Measurements from ENCODE around the gene GRIP1.

The GRIP1 gene

DNA sequence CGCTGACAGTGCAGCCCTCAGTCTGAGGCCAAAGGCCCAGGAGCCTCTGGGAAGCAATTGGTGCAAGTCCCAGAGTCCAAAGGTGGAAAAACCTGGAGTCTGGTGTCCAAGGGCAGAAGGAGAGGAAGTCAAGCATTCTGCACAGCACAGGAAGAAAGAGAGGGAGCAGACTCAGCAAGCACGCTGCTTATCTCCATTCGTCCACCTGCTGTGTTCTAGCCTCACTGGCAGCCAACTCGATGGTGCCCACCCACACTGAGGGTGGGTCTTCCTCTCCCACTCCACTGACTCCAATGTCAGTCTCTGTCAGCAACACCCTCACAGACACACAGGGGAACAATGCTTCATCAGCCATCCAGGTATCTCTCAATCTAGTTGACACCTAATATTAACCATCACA lies 337.8 kb downstream of the GRIP1 start:
- TF ChIP-seq, protein P1, sequence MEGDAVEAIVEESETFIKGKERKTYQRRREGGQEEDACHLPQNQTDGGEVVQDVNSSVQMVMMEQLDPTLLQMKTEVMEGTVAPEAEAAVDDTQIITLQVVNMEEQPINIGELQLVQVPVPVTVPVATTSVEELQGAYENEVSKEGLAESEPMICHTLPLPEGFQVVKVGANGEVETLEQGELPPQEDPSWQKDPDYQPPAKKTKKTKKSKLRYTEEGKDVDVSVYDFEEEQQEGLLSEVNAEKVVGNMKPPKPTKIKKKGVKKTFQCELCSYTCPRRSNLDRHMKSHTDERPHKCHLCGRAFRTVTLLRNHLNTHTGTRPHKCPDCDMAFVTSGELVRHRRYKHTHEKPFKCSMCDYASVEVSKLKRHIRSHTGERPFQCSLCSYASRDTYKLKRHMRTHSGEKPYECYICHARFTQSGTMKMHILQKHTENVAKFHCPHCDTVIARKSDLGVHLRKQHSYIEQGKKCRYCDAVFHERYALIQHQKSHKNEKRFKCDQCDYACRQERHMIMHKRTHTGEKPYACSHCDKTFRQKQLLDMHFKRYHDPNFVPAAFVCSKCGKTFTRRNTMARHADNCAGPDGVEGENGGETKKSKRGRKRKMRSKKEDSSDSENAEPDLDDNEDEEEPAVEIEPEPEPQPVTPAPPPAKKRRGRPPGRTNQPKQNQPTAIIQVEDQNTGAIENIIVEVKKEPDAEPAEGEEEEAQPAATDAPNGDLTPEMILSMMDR (IDR thresholded peaks at IDR 0.05; ENCODE audit: insufficient read depth, low read depth, low read length, missing control alignments) = no peak
- no peak overlapping the region for H3K4me3 ChIP-seq (ENCODE audit: low read depth, low read length)
- no peak for DNase-seq (ENCODE audit: low read depth)

DNA sequence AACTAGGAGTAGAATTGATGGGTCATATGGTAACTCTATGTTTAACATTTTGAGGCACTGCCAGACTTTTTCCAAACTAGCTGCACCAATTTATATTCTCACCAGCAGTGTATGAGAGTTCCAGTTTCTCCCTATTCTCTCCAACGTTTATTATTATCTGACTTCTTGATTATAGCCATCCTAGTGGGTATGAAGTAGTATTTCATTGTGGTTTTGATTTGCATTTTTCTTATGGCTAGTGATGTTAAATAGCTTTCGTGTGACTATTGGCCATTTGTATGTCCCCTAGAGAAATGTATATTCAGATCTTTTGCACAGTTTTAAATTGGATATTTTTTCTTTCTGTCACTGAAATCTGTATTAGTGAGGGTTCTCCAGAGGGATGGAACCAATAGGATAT lies 338.7 kb downstream of the GRIP1 start:
- no peak for DNase-seq (ENCODE audit: low read depth)
- TF ChIP-seq, protein P1 (IDR thresholded peaks at IDR 0.05; ENCODE audit: insufficient read depth, low read depth, low read length, missing control alignments) = no peak
- no peak overlapping the region for H3K4me3 ChIP-seq (ENCODE audit: low read depth, low read length)

DNA sequence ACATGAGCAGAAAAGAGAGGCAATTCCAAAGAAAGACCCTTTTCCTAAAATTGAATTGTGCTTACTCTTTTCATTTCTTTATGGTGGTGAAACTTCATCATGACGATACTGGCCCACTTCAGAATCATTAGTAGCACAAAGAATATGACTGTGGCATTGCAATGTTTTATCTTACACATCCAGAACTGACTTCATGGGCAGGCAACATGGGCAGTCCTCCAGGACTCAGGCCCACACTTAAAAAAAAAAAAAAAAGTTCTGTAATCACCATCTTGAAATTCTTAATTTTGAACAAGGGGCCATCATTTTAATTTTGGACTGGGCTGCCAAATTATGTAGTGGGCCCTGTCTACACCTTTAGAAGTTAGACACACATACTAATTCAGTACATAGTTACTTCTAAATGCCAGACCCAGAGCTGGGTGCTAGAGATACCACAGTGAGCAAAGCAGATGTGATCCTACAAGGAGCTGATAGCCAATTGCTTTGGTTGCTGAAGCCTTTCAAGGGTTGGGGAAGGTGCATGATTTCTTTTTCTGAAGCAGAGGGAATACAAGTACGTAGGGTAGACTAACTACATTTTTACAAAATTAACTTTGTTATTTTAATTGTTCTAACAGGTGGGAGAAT lies 341.4 kb downstream of the GRIP1 start:
- DNase-seq (ENCODE audit: low read depth) = no peak
- TF ChIP-seq, protein P1 (IDR thresholded peaks at IDR 0.05; ENCODE audit: insufficient read depth, low read depth, low read length, missing control alignments) = no peak
- H3K4me3 ChIP-seq (ENCODE audit: low read depth, low read length) = no peak overlapping the region

DNA sequence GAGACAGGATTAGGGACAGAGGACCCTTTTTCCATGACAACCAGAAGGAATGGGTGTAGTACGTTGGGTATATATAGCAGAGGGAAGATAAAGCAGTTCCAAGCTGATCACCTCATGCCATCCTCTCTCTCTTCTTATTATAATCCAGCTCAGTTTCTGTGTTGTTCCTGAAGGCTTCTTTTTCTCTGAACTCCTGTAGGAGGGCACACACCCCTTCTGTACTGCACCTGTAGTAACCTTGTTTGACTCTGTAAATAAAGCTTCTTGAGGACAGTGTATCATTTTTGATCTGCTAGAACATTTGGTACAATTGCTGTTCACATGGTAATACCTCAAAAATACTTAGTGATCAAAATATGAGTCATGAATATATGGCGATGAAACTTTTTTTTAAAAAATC lies 343.1 kb downstream of the GRIP1 start:
- no peak for DNase-seq (ENCODE audit: low read depth)
- TF ChIP-seq, protein P1 (IDR thresholded peaks at IDR 0.05; ENCODE audit: insufficient read depth, low read depth, low read length, missing control alignments) = no peak
- H3K4me3 ChIP-seq (ENCODE audit: low read depth, low read length) = no peak overlapping the region

DNA sequence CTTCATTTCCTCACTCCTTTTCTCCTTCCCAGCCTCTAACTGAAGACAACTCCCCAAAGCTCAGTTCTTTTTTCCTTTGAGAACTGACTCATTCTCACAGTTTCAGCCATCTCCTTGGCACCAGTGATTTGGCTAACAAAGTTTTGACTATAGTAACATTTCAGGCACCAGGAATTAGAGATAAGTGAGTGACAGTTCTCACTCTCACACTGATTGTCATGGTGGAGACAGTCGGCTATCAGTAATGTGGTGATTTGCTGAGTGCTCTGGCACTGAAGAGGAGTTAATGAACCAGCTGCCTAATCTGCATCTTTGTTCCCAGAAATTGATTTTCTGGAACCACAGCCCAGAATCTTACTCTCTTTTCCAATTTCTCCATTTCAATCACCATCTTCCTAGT lies 347.1 kb downstream of the GRIP1 start:
- H3K4me3 ChIP-seq (ENCODE audit: low read depth, low read length) = no peak overlapping the region
- TF ChIP-seq, protein P1 (IDR thresholded peaks at IDR 0.05; ENCODE audit: insufficient read depth, low read depth, low read length, missing control alignments) = no peak
- no peak for DNase-seq (ENCODE audit: low read depth)

DNA sequence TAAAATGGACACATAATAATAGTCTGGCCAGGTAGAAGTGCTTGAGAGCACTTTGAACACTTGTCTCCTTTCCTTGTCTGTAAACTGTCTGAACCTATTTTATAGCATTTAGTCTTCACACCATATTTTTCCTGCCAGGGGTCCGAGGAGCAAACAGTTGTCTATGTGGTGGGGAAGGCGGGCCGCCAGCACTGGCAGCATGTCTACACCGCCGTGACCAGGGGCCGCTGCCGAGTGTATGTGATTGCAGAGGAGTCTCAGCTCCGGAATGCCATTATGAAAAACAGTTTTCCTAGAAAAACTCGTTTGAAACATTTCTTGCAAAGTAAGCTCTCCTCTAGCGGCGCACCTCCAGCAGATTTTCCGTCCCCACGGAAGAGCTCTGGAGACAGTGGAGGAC lies 347.9 kb downstream of the GRIP1 start:
- TF ChIP-seq, protein P1 (IDR thresholded peaks at IDR 0.05; ENCODE audit: insufficient read depth, low read depth, low read length, missing control alignments) = no peak
- DNase-seq (ENCODE audit: low read depth) = no peak

DNA sequence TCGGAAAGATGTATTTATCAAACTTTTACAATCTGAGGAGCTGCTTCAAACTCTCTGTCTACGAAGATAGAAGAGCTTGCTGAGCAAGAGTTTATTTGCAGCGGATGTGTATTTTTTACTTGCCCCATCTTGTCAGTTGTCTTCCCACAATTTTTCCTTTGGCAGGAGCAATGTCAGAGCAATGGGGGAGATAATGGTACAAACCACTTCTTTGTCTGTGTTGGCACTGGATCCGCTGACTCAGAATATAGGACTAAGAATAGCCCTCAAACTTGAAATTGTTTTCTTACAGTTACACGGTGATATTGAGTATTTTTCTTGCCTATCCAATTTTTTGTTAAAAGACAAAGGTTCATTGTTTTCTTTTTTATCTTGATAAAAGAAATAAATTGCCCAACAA lies 348.9 kb downstream of the GRIP1 start:
- no peak for DNase-seq (ENCODE audit: low read depth)
- H3K4me3 ChIP-seq (ENCODE audit: low read depth, low read length) = no peak overlapping the region
- TF ChIP-seq, protein P1 (IDR thresholded peaks at IDR 0.05; ENCODE audit: insufficient read depth, low read depth, low read length, missing control alignments) = no peak

More for the DNA sequence above, 347.9 kb downstream of the GRIP1 start:
- H3K4me3 ChIP-seq (ENCODE audit: low read depth, low read length) = no peak overlapping the region
